Liver (tissue), 3 donors: ENCODE measurements around the gene EXO1.

ENCODE experiments used
- ATF3 ChIP-seq: IDR thresholded peaks from 2 replicates; pipeline ENCODE4 v1.6.1; 2016; ENCODE audit warnings: antibody characterized with exemption
- CTCF ChIP-seq: fragments of 150-350 bp; IDR thresholded peaks from 2 replicates; pipeline ENCODE4 v1.5.1; 2017; ENCODE audit warnings: improper control_type of control experiment, low read depth, low read length; ENCODE audit not compliant: missing input control
- EGR1 ChIP-seq, 2 donors: IDR thresholded peaks; 2 replicates each; pipeline ENCODE4 v1.6.1; 2016 to 2018; ENCODE audit warnings: antibody characterized with exemption in 2 of 2, low read depth in 2 of 2
- FOXA1 ChIP-seq: IDR thresholded peaks from 2 replicates; pipeline ENCODE4 v1.6.1; 2016; ENCODE audit warnings: antibody characterized with exemption
- GABPA ChIP-seq, 2 donors: IDR thresholded peaks in 1 of 2; conservative IDR thresholded peaks in 1 of 2; 2 replicates each; pipeline ENCODE4 v1.6.1; 2016; ENCODE audit warnings: antibody characterized with exemption in 2 of 2, mild to moderate bottlenecking in 1 of 2, moderate library complexity in 1 of 2
- HNF4A ChIP-seq, 2 donors: conservative IDR thresholded peaks; 2 replicates each; pipeline ENCODE4 v1.6.1; 2016; ENCODE audit warnings: antibody characterized with exemption in 2 of 2, mild to moderate bottlenecking in 2 of 2
- HNF4G ChIP-seq: IDR thresholded peaks from 2 replicates; pipeline ENCODE4 v1.6.1; 2016; ENCODE audit warnings: antibody characterized with exemption
- MAX ChIP-seq: IDR thresholded peaks from 2 replicates; pipeline ENCODE4 v1.6.1; 2016; ENCODE audit warnings: antibody characterized with exemption
- RAD21 ChIP-seq, 2 donors: IDR thresholded peaks; 2 replicates each; pipeline ENCODE4 v1.6.1; 2016; ENCODE audit warnings: antibody characterized with exemption in 2 of 2, mild to moderate bottlenecking in 2 of 2
- REST ChIP-seq: IDR thresholded peaks from 2 replicates; pipeline ENCODE4 v1.6.1; 2016; ENCODE audit warnings: antibody characterized with exemption, mild to moderate bottlenecking
- RXRA ChIP-seq, 2 donors: IDR thresholded peaks; 2 replicates each; pipeline ENCODE4 v1.6.1; 2017 to 2018; ENCODE audit warnings: antibody characterized with exemption in 2 of 2, mild to moderate bottlenecking in 1 of 2
- SP1 ChIP-seq: IDR thresholded peaks from 2 replicates; pipeline ENCODE4 v1.6.1; 2018; ENCODE audit warnings: antibody characterized with exemption, mild to moderate bottlenecking
- TAF1 ChIP-seq: conservative IDR thresholded peaks from 2 replicates; pipeline ENCODE4 v1.6.1; 2016; ENCODE audit warnings: antibody characterized with exemption, mild to moderate bottlenecking
- YY1 ChIP-seq: IDR thresholded peaks from 2 replicates; pipeline ENCODE4 v1.6.1; 2016; ENCODE audit warnings: antibody characterized with exemption, mild to moderate bottlenecking
- donor health status: healthy.
- donor health status: healthy.

- TF ChIP-seq CTCF (no peak), ATF3 (no peak), REST (no peak), GABPA (IDR thresholded peaks at IDR 0.05 in 1 of 2, conservative IDR thresholded peaks at IDR 0.05 in 1 of 2) (no peak), FOXA1 (no peak), RAD21 (IDR thresholded peaks at IDR 0.05) (no peak), SP1 (no peak), HNF4G (no peak), MAX (no peak), EGR1 (IDR thresholded peaks at IDR 0.05; ENCODE audit: low read depth in 2 of 2) (no peak), YY1 (no peak), TAF1 (no peak), HNF4A (conservative IDR thresholded peaks at IDR 0.05) (no peak), RXRA (IDR thresholded peaks at IDR 0.05) (no peak)
Measured at GRCh38 chr1:241842565-241842964, 5.4 kb upstream of the EXO1 start.
